ENCODE results near the gene L3MBTL4. TPM values are rescaled to one million over a fixed set of nuclear protein-coding genes. Genes with fewer than 3 reads are reported as not detected.

L3MBTL4 gene
- total and polyA plus RNA-seq, 9 donors, result 4.2 to 79.1 (median 23.7) TPM

- intact Hi-C loops (cut with DNase I), result no loop called here
- Histone ChIP-seq H3K4me3 (no peak overlapping the region), H3K4me1 (ENCODE audit: insufficient read depth) (no peaks in the 10 kb centered on the region), H3K36me3 (no peaks in the 10 kb centered on the region), H3K27me3 (no peaks in the 10 kb centered on the region), H3K27ac (no peak overlapping the region), H3K9me3 (no peaks in the 10 kb centered on the region)
- no peak for DNase-seq
- WGBS, 3 donors, result 83 to 90% (median 89%) methylated on average over 7 of the region's 7 CpGs
- TF ChIP-seq POLR2A (IDR thresholded peaks at IDR 0.05) (no peak), CTCF (IDR thresholded peaks at IDR 0.05) (no peak), EP300 (IDR thresholded peaks at IDR 0.05) (no peak)
Observed at GRCh38 chr18:5998166-5998881, 416.4 kb downstream of the L3MBTL4 start.

GRCh38 chr18:5997361-5997760 is 417.4 kb downstream of the L3MBTL4 start:
- WGBS, 3 donors, result 70 to 85% (median 81%) methylated on average over 1 of the region's 1 CpG
- Histone ChIP-seq H3K27me3 (no peaks in the 10 kb centered on the region), H3K4me3 (no peak overlapping the region), H3K9me3 (no peaks in the 10 kb centered on the region), H3K4me1 (ENCODE audit: insufficient read depth) (no peaks in the 10 kb centered on the region), H3K27ac (no peak overlapping the region), H3K36me3 (no peaks in the 10 kb centered on the region)
- intact Hi-C loops (cut with DNase I), result no loop called here
- no peak for DNase-seq
- TF ChIP-seq POLR2A (IDR thresholded peaks at IDR 0.05) (no peak), EP300 (IDR thresholded peaks at IDR 0.05) (no peak), CTCF (IDR thresholded peaks at IDR 0.05) (no peak)

- intact Hi-C loops (cut with DNase I), result no loop called here
- Histone ChIP-seq H3K9me3 (no peaks in the 10 kb centered on the region), H3K4me1 (ENCODE audit: insufficient read depth) (no peaks in the 10 kb centered on the region), H3K27me3 (no peaks in the 10 kb centered on the region), H3K36me3 (no peaks in the 10 kb centered on the region), H3K4me3 (no peak overlapping the region), H3K27ac (no peak overlapping the region)
- WGBS, 3 donors, result 53 to 72% (median 64%) methylated on average over 4 of the region's 4 CpGs
- DNase-seq, result no peak
- no peak for TF ChIP-seq EP300 (IDR thresholded peaks at IDR 0.05)
- no peak for TF ChIP-seq CTCF (IDR thresholded peaks at IDR 0.05)
- TF ChIP-seq POLR2A (IDR thresholded peaks at IDR 0.05), result no peak
Observed at GRCh38 chr18:5995626-5996025, 419.1 kb downstream of the L3MBTL4 start.

GRCh38 chr18:5993938-5994337 is 420.8 kb downstream of the L3MBTL4 start:
- no peaks in the 10 kb centered on the region for H3K36me3 ChIP-seq
- intact Hi-C loops (cut with DNase I), result no loop called here
- DNase-seq, result no peak
- H3K4me3 ChIP-seq, result no peak overlapping the region
- H3K4me1 ChIP-seq (ENCODE audit: insufficient read depth), result no peaks in the 10 kb centered on the region
- TF ChIP-seq POLR2A (IDR thresholded peaks at IDR 0.05), result no peak
- no peak for TF ChIP-seq EP300 (IDR thresholded peaks at IDR 0.05)
- TF ChIP-seq CTCF (IDR thresholded peaks at IDR 0.05), result no peak
- 89 to 90% (median 89%) methylated on average over 9 of the region's 9 CpGs for WGBS, 3 donors
- no peaks in the 10 kb centered on the region for H3K9me3 ChIP-seq
- H3K27me3 ChIP-seq, result no peaks in the 10 kb centered on the region
- H3K27ac ChIP-seq, result no peak overlapping the region
